NCI-H510A (cell line): Measurements from ENCODE around the gene SLF2.

ENCODE experiments used
- DNase-seq: peaks from one replicate; lab custom pipeline; 2025; lab: John Stamatoyannopoulos, UW

SLF2 gene

GRCh38 chr10:100899171-100899570 lies 13.6 kb upstream of the SLF2 start:
- no peak for DNase-seq

- DNase-seq: no peak
These were observed 11.7 kb upstream of the SLF2 start for GRCh38 chr10:100901051-100901450.

- no peak for DNase-seq
These were observed 10.1 kb upstream of the SLF2 start for GRCh38 chr10:100902622-100903021.

- DNase-seq: no peak
These were observed 7.8 kb upstream of the SLF2 start for GRCh38 chr10:100904917-100905316.

GRCh38 chr10:100907175-100907574 lies 5.6 kb upstream of the SLF2 start:
- no peak for DNase-seq

- no peak for DNase-seq
These were observed 4.9 kb upstream of the SLF2 start for GRCh38 chr10:100907773-100908363.

GRCh38 chr10:100908378-100908777 lies 4.4 kb upstream of the SLF2 start:
- no peak for DNase-seq

GRCh38 chr10:100909501-100910263 lies 3.1 kb upstream of the SLF2 start:
- no peak for DNase-seq

- no peak for DNase-seq
These were observed 1.3 kb upstream of the SLF2 start for GRCh38 chr10:100911472-100911871.

- no peak for DNase-seq
These were observed 654 bp upstream of the SLF2 start for GRCh38 chr10:100912013-100912604.

- no peak for DNase-seq
These were observed 705 bp downstream of the SLF2 start for GRCh38 chr10:100913470-100913865.

- DNase-seq: no peak
These were observed 4.3 kb downstream of the SLF2 start for GRCh38 chr10:100917071-100917470.

GRCh38 chr10:100923580-100923979 lies 10.8 kb downstream of the SLF2 start:
- no peak for DNase-seq

GRCh38 chr10:100927266-100927665 lies 14.5 kb downstream of the SLF2 start:
- no peak for DNase-seq

GRCh38 chr10:100928039-100928438 lies 15.3 kb downstream of the SLF2 start:
- no peak for DNase-seq

- DNase-seq: no peak
These were observed 17.6 kb downstream of the SLF2 start for GRCh38 chr10:100930368-100930767.

GRCh38 chr10:100934084-100934659 lies 21.4 kb downstream of the SLF2 start:
- no peak for DNase-seq

GRCh38 chr10:100939763-100940344 lies 27.1 kb downstream of the SLF2 start:
- no peak for DNase-seq

- no peak for DNase-seq
These were observed 29.5 kb downstream of the SLF2 start for GRCh38 chr10:100942229-100942628.

GRCh38 chr10:100943508-100943907 lies 30.7 kb downstream of the SLF2 start:
- DNase-seq: no peak

GRCh38 chr10:100945754-100946153 lies 33.0 kb downstream of the SLF2 start:
- no peak for DNase-seq

GRCh38 chr10:100948916-100949315 lies 36.2 kb downstream of the SLF2 start:
- no peak for DNase-seq

GRCh38 chr10:100960251-100960650 lies 47.5 kb downstream of the SLF2 start:
- DNase-seq: no peak
